OCI-LY3 (cell line): ENCODE data around the gene ZMYND12.

Source experiments
- H2AFZ ChIP-seq: fragments of 200-600, 300-600 bp; shearing (Covaris generic); 2 replicates; pipeline ENCODE4 v1.6.0; 2014; ENCODE audit warnings: antibody characterized with exemption, low read depth, low read length
- H3K27ac ChIP-seq: fragments of 200-600, 300-600 bp; sonication (generic); 2 replicates; pipeline ENCODE4 v1.5.1; 2014; ENCODE audit warnings: mild to moderate bottlenecking, low read length, moderate library complexity, mixed read lengths
- H3K27me3 ChIP-seq: fragments of 200-600, 300-600 bp; sonication (generic); 2 replicates; pipeline ENCODE4 v1.6.1; 2014; ENCODE audit warnings: low read depth, low read length, mixed read lengths
- H3K36me3 ChIP-seq: fragments of 200-600, 300-600 bp; sonication (generic); replicated peaks from 2 replicates; pipeline ENCODE3; 2014; ENCODE audit warnings: low read depth, low read length, mixed read lengths
- H3K4me1 ChIP-seq: fragments of 300-600, 200-600 bp; sonication (generic); 2 replicates; pipeline ENCODE4 v1.6.1; 2014; ENCODE audit warnings: low read length, mixed read lengths
- H3K4me2 ChIP-seq: fragments of 200-600, 300-600 bp; sonication (generic); 2 replicates; pipeline ENCODE4 v1.6.1; 2014; ENCODE audit warnings: low read length, mixed read lengths
- H3K4me3 ChIP-seq: fragments of 300-600, 200-600 bp; sonication (generic); 2 replicates; pipeline ENCODE4 v1.5.1; 2014; ENCODE audit warnings: antibody characterized with exemption, mild to moderate bottlenecking, low read length, moderate library complexity
- H3K79me2 ChIP-seq: fragments of 300-600, 200-600 bp; shearing (Covaris generic); 2 replicates; pipeline ENCODE4 v1.6.1; 2014; ENCODE audit warnings: mild to moderate bottlenecking, low read length, mixed read lengths
- H3K9ac ChIP-seq: fragments of 300-600, 200-600 bp; shearing (Covaris generic); 2 replicates; pipeline ENCODE4 v1.6.0; 2014; ENCODE audit warnings: mild to moderate bottlenecking, low read length, moderate library complexity
- H3K9me3 ChIP-seq: fragments of 200-600, 300-600 bp; shearing (Covaris generic); 2 replicates; pipeline ENCODE4 v1.6.1; 2014; ENCODE audit warnings: low read length, mixed read lengths; ENCODE audit not compliant: insufficient read depth
- H4K20me1 ChIP-seq: fragments of 200-600, 300-600 bp; sonication (generic); 2 replicates; pipeline ENCODE4 v1.6.1; 2016; ENCODE audit warnings: low read length, mixed read lengths; ENCODE audit not compliant: insufficient read depth
- CTCF ChIP-seq: fragments of 200-600, 300-600 bp; sonication (generic); IDR thresholded peaks from 2 replicates; pipeline ENCODE4 v1.5.1; 2014; ENCODE audit warnings: antibody characterized with exemption, low read length, low read depth
- EZH2phosphoT487 ChIP-seq: fragments of 200-600 bp; shearing (Covaris generic); IDR thresholded peaks from 2 replicates; pipeline ENCODE4 v1.6.1; 2018; ENCODE audit warnings: antibody characterized with exemption, mixed run types, low read depth

Gene ZMYND12

DNA sequence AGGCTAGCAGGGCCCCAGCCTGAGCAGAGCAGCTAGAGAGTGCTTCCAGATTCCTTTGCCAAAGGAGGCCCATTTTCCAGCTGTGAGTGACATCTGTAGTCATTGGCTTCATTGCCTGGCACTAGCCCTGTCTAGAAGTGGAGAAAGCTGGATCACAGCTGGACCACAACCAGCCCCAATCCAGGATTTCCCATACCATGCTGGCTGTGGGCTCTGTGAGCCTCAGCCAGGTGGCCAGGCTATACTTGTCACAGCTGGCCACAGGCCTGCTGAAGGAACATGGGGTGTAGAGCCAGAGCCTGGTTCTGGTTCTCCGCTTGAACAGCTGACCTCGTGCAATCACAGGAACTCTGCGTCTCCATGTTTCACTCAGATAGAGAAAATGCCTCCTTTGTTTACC, 38.7 kb downstream of the ZMYND12 start:
- no peaks in the 10 kb centered on the region for H3K9me3 ChIP-seq
- H3K4me1 ChIP-seq = no peaks in the 10 kb centered on the region
- no peak overlapping the region for H2AFZ ChIP-seq
- no peaks in the 10 kb centered on the region for H3K36me3 ChIP-seq
- no peaks in the 10 kb centered on the region for H3K79me2 ChIP-seq
- H3K27ac ChIP-seq = no peak overlapping the region
- no peak overlapping the region for H3K9ac ChIP-seq
- no peaks in the 10 kb centered on the region for H3K27me3 ChIP-seq
- no peaks in the 10 kb centered on the region for H4K20me1 ChIP-seq
- no peak overlapping the region for H3K4me3 ChIP-seq
- no peak overlapping the region for H3K4me2 ChIP-seq
- TF ChIP-seq CTCF = no peak
- TF ChIP-seq EZH2phosphoT487 = no peak

DNA sequence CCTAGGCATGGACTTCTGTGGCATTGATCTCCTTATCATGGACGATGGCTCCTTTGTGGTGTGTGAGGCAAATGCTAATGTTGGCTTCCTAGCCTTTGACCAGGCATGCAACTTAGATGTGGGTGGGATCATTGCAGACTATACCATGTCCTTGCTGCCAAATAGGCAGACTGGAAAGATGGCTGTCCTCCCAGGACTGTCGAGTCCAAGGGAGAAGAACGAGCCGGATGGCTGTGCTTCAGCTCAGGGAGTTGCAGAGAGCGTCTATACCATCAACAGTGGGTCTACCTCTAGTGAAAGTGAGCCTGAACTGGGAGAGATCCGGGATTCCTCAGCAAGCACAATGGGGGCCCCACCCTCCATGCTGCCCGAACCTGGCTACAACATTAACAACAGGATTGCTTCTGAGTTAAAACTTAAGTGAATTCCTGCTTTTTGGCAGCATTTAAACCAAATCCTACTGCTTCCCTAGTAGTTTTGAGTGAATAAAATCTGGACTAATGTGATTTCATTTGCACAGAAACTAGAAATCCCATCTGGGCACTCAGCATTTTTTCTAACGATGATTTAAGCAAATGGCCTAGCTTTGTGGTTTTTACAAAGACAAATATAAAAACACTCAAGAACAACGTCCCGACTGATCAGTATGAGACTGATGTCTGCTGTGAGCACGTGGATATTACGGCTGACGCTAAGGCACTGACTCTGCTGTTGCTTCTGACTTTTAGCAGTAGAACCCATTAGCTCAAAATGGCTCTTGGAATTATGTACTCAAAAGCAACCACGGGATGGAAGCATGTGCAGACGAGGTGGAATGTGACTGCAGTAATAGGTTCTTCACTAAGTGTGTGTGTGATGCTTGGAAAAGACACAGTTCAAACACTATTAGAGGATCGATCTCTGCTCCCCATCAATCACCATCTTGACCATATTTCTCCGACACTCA, 41.0 kb downstream of the ZMYND12 start:
- TF ChIP-seq EZH2phosphoT487 = no peak
- TF ChIP-seq CTCF = no peak
- Histone ChIP-seq H3K79me2 (no peaks in the 10 kb centered on the region), H3K27ac (no peak overlapping the region), H3K4me3 (no peak overlapping the region), H3K4me2 (no peak overlapping the region), H3K9ac (no peak overlapping the region), H3K4me1 (no peaks in the 10 kb centered on the region), H3K36me3 (no peaks in the 10 kb centered on the region), H3K9me3 (no peaks in the 10 kb centered on the region), H3K27me3 (no peaks in the 10 kb centered on the region), H4K20me1 (no peaks in the 10 kb centered on the region), H2AFZ (no peak overlapping the region)

GRCh38 chr1:42403880-42404400, 51.9 kb downstream of the ZMYND12 start:
- Histone ChIP-seq H3K79me2 (no peaks in the 10 kb centered on the region), H3K27me3 (no peaks in the 10 kb centered on the region), H3K4me2 (no peak overlapping the region), H3K27ac (no peak overlapping the region), H3K9me3 (no peaks in the 10 kb centered on the region), H3K36me3 (no peaks in the 10 kb centered on the region), H2AFZ (no peak overlapping the region), H3K4me1 (no peaks in the 10 kb centered on the region), H4K20me1 (no peaks in the 10 kb centered on the region), H3K9ac (no peak overlapping the region), H3K4me3 (no peak overlapping the region)
- no peak for TF ChIP-seq CTCF
- no peak for TF ChIP-seq EZH2phosphoT487

DNA sequence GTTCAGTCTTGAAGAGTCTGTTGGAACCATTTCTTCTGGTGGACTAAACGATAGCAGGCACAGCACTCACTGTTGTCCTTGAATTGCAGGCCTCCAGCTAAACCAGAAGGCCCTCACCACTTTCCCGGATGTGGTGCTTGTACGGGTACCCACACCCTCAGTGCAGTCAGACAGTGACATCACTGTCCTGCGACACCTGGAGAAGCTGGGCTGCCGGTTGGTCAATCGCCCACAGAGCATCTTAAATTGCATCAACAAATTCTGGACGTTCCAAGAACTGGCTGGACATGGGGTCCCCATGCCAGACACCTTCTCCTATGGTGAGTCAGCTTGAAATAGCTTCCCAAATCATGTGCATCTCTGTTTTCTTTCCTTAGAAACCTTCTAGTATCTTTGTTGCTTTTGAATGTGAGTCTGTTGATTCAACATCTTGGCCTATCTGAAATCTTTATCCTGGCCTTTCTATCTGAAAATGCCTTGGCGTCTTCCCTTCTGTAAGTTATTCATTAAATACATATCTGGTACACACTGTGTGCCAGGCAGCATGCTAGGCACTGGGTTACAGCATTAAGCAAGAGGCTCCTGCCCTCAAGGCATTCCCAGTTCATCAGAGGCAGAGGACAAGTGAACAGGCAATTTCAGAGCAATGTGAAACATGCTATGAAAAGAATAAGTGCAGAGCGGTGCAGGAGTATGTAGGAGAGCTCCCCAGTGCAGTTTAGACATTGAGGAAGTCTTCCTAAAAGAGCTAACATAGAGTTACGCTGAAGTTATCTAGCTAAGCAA, 56.3 kb downstream of the ZMYND12 start:
- Histone ChIP-seq H3K4me1 (no peaks in the 10 kb centered on the region), H3K4me3 (no peak overlapping the region), H3K9me3 (no peaks in the 10 kb centered on the region), H3K36me3 (no peaks in the 10 kb centered on the region), H3K79me2 (no peaks in the 10 kb centered on the region), H3K9ac (no peak overlapping the region), H3K4me2 (no peak overlapping the region), H3K27ac (no peak overlapping the region), H4K20me1 (no peaks in the 10 kb centered on the region), H2AFZ (no peak overlapping the region), H3K27me3 (no peaks in the 10 kb centered on the region)
- TF ChIP-seq CTCF (no peak), EZH2phosphoT487 (no peak)
